ENCODE data around the gene COMMD7.
A peak's percentile ranks its signal among the peaks of the same experiment; 100 is the strongest.
"Not testable (repeated sequence)": the region's sequence is repeated elsewhere in the genome, so short reads cannot be mapped to it uniquely, and the experiment has no call there.

The COMMD7 gene

DNA sequence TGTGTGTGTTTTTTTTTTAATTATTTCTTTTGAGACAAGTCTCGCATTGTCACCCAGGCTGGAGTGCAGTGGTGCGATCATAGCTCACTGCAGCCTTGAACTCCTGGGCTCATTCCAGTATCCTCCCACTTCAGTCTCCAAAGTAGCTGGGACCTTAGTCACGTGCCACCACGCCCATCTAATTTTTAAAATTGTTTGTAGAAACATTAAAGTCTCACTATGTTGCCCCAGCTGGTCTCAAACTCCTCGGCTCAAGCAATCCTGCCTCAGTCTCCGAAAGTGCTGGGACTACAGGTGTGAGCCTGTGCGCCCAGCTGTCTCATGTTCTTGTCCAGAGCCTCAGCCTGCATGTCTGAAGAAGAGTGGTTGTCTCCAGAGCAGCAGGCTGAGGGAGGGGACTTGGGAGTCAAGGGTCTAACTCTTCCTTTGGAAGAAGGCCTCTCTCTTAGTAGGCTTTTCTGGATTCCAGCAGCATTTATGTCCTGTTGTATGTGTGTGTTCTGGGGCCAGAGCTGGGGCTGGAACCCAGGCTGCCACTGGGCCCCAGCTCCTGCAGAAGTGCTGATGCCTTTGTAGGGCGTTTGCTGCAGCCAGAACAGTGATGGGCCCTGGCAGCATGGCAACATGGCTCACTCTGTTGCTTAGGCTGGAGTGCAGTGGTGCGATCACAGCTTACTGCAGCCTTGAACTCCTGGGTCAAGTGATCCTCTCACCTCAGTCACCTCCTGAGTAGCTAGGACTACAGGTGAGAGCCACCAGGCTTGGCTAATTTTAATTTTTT lies 24.3 kb upstream of the COMMD7 start:
- H3K4me3 ChIP-seq (IDR thresholded peaks at IDR 0.05; ENCODE audit: insufficient read depth, low read depth, low read length) = no peak overlapping the region
- H3K4me2 ChIP-seq = no peak overlapping the region
- TF ChIP-seq, protein P1, sequence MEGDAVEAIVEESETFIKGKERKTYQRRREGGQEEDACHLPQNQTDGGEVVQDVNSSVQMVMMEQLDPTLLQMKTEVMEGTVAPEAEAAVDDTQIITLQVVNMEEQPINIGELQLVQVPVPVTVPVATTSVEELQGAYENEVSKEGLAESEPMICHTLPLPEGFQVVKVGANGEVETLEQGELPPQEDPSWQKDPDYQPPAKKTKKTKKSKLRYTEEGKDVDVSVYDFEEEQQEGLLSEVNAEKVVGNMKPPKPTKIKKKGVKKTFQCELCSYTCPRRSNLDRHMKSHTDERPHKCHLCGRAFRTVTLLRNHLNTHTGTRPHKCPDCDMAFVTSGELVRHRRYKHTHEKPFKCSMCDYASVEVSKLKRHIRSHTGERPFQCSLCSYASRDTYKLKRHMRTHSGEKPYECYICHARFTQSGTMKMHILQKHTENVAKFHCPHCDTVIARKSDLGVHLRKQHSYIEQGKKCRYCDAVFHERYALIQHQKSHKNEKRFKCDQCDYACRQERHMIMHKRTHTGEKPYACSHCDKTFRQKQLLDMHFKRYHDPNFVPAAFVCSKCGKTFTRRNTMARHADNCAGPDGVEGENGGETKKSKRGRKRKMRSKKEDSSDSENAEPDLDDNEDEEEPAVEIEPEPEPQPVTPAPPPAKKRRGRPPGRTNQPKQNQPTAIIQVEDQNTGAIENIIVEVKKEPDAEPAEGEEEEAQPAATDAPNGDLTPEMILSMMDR (conservative IDR thresholded peaks at IDR 0.05; ENCODE audit: low read depth, low read length) = no peak
- no peaks in the 10 kb centered on the region for H4K20me1 ChIP-seq (ENCODE audit: insufficient read depth)
- H3K27me3 ChIP-seq (ENCODE audit: insufficient read depth, low read depth) = no peaks in the 10 kb centered on the region
- H2AFZ ChIP-seq (ENCODE audit: low read depth) = no peak overlapping the region
- H3K4me1 ChIP-seq (ENCODE audit: low read depth, poor library complexity, severe bottlenecking) = peaks cover 61% of the 10 kb centered on the region
- no peak overlapping the region for H3K27ac ChIP-seq
- H3K79me2 ChIP-seq (ENCODE audit: insufficient read depth, low read depth) = peaks cover 96% of the 10 kb centered on the region
- H3K9ac ChIP-seq = no peak overlapping the region
- H3K36me3 ChIP-seq (ENCODE audit: insufficient read depth) = no peaks in the 10 kb centered on the region

DNA sequence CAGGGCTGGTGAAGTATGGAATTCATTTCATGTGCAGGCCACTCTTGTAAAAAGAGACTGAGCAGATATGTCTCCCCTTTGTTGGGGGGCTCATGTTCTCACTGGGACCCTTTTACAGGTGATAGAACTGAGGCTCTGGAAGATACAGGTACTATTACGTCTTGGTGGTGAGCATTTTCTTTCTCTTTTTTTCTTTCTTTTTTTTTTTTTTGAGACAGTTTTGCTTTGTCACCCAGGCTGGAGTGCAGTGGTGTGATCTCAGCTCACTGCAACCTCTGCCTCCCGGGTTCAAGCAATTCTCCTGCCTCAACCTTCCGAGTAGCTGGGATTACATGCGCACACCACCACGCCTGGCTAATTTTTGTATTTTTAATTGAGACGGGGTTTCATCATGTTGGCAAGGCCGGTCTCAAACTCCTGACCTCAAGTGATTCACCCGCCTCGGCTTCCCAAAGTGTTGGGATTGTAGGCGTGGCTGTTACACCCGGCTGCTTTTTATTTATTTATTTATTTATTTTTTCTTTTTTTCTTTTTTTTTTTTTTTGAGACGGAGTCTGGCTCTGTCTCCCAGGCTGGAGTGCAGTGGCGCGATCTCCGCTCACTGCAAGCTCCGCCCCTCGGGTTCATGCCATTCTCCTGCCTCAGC lies 22.1 kb upstream of the COMMD7 start:
- H3K27ac ChIP-seq; H2AFZ ChIP-seq (ENCODE audit: low read depth); H4K20me1 ChIP-seq (ENCODE audit: insufficient read depth); H3K4me2 ChIP-seq; H3K27me3 ChIP-seq (ENCODE audit: insufficient read depth, low read depth); H3K36me3 ChIP-seq (ENCODE audit: insufficient read depth); H3K9ac ChIP-seq; H3K4me3 ChIP-seq (IDR thresholded peaks at IDR 0.05; ENCODE audit: insufficient read depth, low read depth, low read length): not testable (repeated sequence)
- peaks cover 48% of the 10 kb centered on the region for H3K4me1 ChIP-seq (ENCODE audit: low read depth, poor library complexity, severe bottlenecking)
- H3K79me2 ChIP-seq (ENCODE audit: insufficient read depth, low read depth) = peaks cover 76% of the 10 kb centered on the region

DNA sequence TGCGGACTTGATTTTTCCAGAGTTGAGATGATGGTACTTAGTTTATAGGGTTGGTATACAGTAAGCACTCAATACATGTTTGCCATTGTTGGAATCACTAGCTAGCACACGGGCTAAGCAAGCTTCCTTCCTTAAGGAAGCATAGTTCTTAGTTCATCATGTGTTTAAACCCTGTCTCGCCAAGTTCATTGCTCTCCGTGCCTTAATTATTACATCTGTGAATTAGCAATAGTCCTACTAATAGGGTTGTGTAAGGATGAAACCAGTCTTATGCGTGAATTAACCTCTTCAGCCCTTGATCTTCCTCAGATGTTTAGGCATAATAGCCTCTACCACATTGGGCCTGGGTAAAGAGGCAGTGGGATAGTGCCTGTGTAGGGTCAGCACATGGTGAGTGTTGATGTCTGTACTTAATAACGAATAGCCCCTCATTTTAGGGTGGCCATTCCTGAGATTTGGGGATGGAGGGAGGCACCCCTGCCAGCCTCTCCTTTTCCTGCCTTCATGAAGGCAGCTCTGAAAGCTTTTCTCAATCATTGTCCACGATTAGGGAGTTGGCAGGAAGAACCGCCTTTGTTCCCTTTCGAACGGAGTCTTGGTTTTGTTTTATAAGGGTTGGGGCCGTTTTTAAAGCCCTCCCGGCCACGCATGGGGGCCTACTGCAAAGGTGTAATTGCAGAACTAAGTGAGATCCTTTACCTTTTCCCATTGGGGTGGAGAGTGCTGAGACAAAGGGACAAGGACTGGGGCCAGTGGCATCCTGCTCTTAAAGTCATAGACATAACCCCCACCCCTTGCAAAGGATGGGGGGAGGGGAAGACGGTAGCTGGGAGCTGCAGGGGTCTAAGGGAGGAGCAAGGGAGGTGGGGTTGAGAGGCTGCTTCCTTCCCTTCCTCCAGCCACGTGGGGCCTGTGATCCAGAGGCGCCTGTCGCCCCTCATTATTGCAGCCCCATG lies 21.0 kb upstream of the COMMD7 start:
- TF ChIP-seq, protein P1 (conservative IDR thresholded peaks at IDR 0.05; ENCODE audit: low read depth, low read length) = no peak
- H3K9ac ChIP-seq = no peak overlapping the region; the same call in 1 of the 2 replicates
- no peaks in the 10 kb centered on the region for H3K36me3 ChIP-seq (ENCODE audit: insufficient read depth)
- peaks cover 39% of the 10 kb centered on the region for H3K4me1 ChIP-seq (ENCODE audit: low read depth, poor library complexity, severe bottlenecking)
- H3K27ac ChIP-seq = no peak overlapping the region
- no peak overlapping the region for H3K4me3 ChIP-seq (IDR thresholded peaks at IDR 0.05; ENCODE audit: insufficient read depth, low read depth, low read length)
- H3K79me2 ChIP-seq (ENCODE audit: insufficient read depth, low read depth) = peaks cover 65% of the 10 kb centered on the region
- no peak overlapping the region for H2AFZ ChIP-seq (ENCODE audit: low read depth)
- peak overlapping the region; percentile 77 for H3K4me2 ChIP-seq
- H4K20me1 ChIP-seq (ENCODE audit: insufficient read depth) = no peaks in the 10 kb centered on the region
- no peaks in the 10 kb centered on the region for H3K27me3 ChIP-seq (ENCODE audit: insufficient read depth, low read depth)

DNA sequence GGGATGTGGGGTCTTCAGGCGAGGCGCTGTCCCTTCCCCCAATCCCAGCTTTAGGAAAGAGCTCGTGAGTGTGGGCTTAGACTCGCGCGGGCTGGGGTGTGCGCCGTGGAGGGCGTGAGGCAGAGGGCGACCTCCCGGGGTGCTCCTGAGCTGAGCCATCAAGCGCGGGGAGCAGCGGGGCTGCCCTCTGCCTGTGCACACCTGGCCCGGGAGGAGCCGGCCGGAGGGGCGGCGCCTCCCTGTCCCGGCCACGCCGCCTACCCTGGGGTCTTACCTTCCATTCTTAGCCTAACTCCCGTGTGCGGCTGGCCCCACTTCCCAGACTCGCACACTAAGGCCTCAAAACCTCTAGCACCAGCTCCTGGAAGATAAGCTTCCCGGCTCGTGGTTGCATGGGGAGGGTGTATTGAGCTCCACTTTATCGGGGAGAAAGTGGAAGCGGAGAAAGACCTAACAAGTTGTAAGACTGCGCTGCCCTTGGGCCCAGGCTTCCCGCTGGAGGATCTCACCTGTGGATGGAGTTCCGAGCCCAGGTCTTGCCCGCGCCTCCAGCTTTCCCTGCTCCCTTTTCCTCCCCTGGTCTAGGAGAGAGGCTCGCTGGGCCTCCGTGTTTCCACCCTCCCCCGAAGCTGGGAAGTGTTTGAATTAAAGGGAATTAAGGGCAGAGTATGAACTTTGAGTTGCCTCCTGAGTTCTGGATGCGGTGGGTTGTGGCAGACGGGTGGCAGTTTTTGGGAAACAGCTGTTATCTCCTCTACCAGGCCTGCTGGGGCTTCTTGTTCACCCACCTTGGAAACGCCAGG lies 20.1 kb upstream of the COMMD7 start:
- no peaks in the 10 kb centered on the region for H3K27me3 ChIP-seq (ENCODE audit: insufficient read depth, low read depth)
- peaks cover 57% of the 10 kb centered on the region for H3K79me2 ChIP-seq (ENCODE audit: insufficient read depth, low read depth)
- H3K4me2 ChIP-seq = peak overlapping the region; percentile 77
- peak overlapping the region; percentile 91; the same call in 1 of the 2 replicates for H2AFZ ChIP-seq (ENCODE audit: low read depth)
- no peaks in the 10 kb centered on the region for H3K36me3 ChIP-seq (ENCODE audit: insufficient read depth)
- H3K4me1 ChIP-seq (ENCODE audit: low read depth, poor library complexity, severe bottlenecking) = peaks cover 39% of the 10 kb centered on the region
- peak overlapping the region; percentile 35; the same call in 1 of the 2 replicates for H3K27ac ChIP-seq
- H3K9ac ChIP-seq = peak overlapping the region; percentile 77
- TF ChIP-seq, protein P1 (conservative IDR thresholded peaks at IDR 0.05; ENCODE audit: low read depth, low read length) = no peak
- H3K4me3 ChIP-seq (IDR thresholded peaks at IDR 0.05; ENCODE audit: insufficient read depth, low read depth, low read length) = no peak overlapping the region
- H4K20me1 ChIP-seq (ENCODE audit: insufficient read depth) = no peaks in the 10 kb centered on the region

All from KMS-11 (cell line).